Naive thymus-derived CD8-positive, alpha-beta T cell (primary cell): ENCODE data around the gene ACTR5. TPM values are rescaled to one million over a fixed set of nuclear protein-coding genes. Genes with fewer than 3 reads are reported as not detected.
"Not testable (repeated sequence)": the region's sequence is repeated elsewhere in the genome, so short reads cannot be mapped to it uniquely, and the experiment has no call there.

Experiments used
- ATAC-seq, 2 donors: fragments of 150-1000 bp; cut with Tn5 transposase in 1 of 2; sonication (Bioruptor Pico), chemical (Tn5 transposase) in 1 of 2; 1 replicate in 1 of 2; 2 replicates in 1 of 2; pipeline ENCODE4 v1.10.0; 2021; ENCODE audit warnings: mild to moderate bottlenecking in 2 of 2, moderate library complexity in 2 of 2
- POLR2A ChIA-PET: fragments of 350-600 bp; sonication (Branson Sonifier 250); formaldehyde crosslinking; loops from one replicate; lab custom pipeline; 2021; ENCODE audit warnings: antibody characterized with exemption; lab: Charles Lee
- DNase-seq, 10 donors: peaks; one replicate each; pipeline versions ENCODE4 v3.0.0 to v3.0.0-alpha.2; 2020 to 2022
- H3K27ac Mint-ChIP-seq, 10 donors: one replicate each; pipeline ENCODE4 v1.8.0; 2020 to 2022; ENCODE audit warnings: mild to moderate bottlenecking in 10 of 10, mixed read lengths in 10 of 10, moderate library complexity in 4 of 10, inconsistent platforms in 1 of 10
- H3K27me3 Mint-ChIP-seq, 5 donors: one replicate each; pipeline ENCODE4 v1.8.0; 2021 to 2022; ENCODE audit warnings: mixed read lengths in 5 of 5
- H3K36me3 Mint-ChIP-seq, 3 donors: one replicate each; pipeline ENCODE4 v1.8.0; 2020 to 2022; ENCODE audit warnings: mixed read lengths in 3 of 3, mild to moderate bottlenecking in 2 of 3, inconsistent platforms in 1 of 3
- H3K4me1 Mint-ChIP-seq, 4 donors: one replicate each; pipeline ENCODE4 v1.8.0; 2021 to 2022; ENCODE audit warnings: mixed read lengths in 4 of 4
- H3K4me3 Mint-ChIP-seq, 10 donors: one replicate each; pipeline ENCODE4 v1.8.0; 2020 to 2022; ENCODE audit warnings: mild to moderate bottlenecking in 10 of 10, mixed read lengths in 10 of 10, moderate library complexity in 6 of 10, inconsistent platforms in 1 of 10
- H3K9me3 Mint-ChIP-seq, 9 donors: one replicate each; pipeline ENCODE4 v1.8.0; 2020 to 2022; ENCODE audit warnings: mixed read lengths in 9 of 9, mild to moderate bottlenecking in 3 of 9, inconsistent platforms in 1 of 9, moderate library complexity in 1 of 9
- polyA plus RNA-seq, 3 donors: library from polyadenylated mRNA; unstranded; fragments of 300-500 nt; fragmentation: Illumina TruSeq; gene quantifications; one replicate each; pipeline ENCODE4 v1.2.3, GENCODE V29; 2021
- total RNA-seq, 8 experiments: library from RNA in 2 of 8; stranded (reverse) in 2 of 8; gene quantifications; one replicate each; pipeline ENCODE4 v1.2.3 and lab custom pipeline; 2021 to 2026

The ACTR5 gene
- total and polyA plus RNA-seq, 5 experiments from 2014 or later = 8.8 to 21.8 (median 10.3) TPM

DNA sequence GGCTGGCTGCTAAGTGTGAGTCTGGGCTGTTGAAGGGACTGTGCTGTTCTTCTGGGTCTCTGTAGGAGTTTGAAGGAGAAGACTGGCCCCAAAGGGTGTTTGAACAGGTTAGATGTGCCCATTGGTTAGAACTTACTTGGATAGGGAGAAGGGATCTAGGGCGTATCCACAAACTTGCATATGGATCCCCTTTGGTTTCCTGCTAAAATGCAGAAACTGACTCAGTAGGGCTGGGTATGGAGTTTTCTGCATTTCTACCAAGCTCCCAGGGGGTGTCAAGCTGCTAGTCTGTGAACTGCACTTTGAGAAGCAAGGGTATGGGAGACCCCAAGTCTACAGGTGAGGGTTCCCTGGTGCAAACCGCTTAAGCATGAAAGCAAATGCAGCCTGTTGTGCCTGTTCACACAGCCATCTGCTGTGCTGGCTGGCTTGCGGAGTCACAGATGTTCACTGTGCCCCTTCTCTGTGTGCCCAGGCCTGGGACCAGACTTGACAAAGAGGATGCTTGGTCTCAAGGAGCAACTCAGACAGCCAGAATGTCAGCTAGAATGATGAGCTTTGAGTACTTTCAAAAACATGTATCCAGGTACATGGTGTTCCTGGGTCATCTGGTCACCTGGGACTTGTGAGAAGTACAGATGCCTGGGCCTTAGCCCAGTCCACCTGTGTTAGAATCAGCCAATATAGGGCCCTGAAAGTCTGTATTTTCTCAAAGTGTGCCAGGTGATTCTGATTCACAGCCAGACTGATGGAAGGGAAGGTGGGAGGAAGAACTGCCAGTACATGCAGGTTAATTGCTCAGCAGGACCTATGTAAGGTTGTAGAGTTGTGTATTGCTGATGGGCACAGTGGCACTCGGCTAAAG, 64.7 kb downstream of the ACTR5 start:
- H3K4me3 Mint-ChIP-seq = no peak overlapping the region

DNA sequence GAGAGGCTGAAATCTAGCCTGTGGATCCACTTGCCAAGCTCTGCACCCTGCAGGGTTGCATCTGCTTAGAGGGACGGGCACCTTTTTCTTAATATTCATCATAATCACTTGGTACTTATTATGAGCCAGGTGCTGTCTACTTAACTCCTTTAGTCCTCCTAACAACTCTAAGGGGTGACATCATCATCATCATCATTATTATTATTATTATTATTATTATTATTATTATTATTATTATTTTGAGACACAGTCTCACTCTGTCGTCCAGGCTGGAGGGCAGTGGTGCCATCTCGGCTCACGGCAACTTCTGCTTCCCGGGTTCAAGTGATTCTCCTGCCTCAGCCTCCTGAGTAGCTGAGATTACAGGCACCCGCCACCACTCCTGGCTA, 65.3 kb downstream of the ACTR5 start:
- Mint-ChIP-seq H3K4me1 (peaks cover 33 to 92% (median 78%) of the 10 kb centered on the region in 4 donors), H3K36me3 (peaks cover 0 to 20% (median 13%) of the 10 kb centered on the region in 3 donors), H3K27ac (peak overlapping the region in 2 of 10 donors; percentile 4 to 53)
- DNase-seq, H3K27me3 Mint-ChIP-seq, H3K4me3 Mint-ChIP-seq, ATAC-seq, H3K9me3 Mint-ChIP-seq, POLR2A ChIA-PET: not testable (repeated sequence)

More for the DNA sequence above, 64.7 kb downstream of the ACTR5 start:
- Mint-ChIP-seq H3K36me3 (peaks cover 0 to 20% (median 13%) of the 10 kb centered on the region in 3 donors), H3K4me1 (peaks cover 31 to 93% (median 78%) of the 10 kb centered on the region in 4 donors), H3K9me3 (no peaks in the 10 kb centered on the region), H3K27ac (peak overlapping the region in 8 of 10 donors; percentile 11 to 86 (median 70)), H3K27me3 (no peaks in the 10 kb centered on the region)
- POLR2A ChIA-PET = no interaction called here
- ATAC-seq (peak in 1 of 2 donors; percentile 17), DNase-seq (no peak)

DNA sequence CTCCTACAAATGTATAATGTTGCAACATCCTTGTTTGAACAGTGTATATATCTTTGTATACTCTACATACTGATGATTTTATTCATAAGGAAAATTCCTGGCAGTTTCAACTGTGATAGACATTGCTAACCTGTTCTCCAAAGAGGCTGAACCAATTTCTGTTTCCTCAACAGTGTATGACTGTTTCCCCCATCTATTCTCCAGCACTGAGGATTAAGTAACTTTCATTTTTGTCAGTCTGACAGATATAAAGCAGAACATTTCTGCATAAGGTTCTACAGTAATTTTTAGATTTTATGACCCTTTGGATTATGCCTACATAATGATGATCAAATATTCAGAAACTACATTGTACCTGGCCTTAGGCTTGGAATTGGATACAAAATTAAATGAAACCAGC, 67.2 kb downstream of the ACTR5 start:
- H3K4me1 Mint-ChIP-seq = peaks cover 23 to 76% (median 72%) of the 10 kb centered on the region in 4 donors
- POLR2A ChIA-PET = interaction anchor here (0.7 to 1.4 kb wide), 4 partner anchors 9 to 69 kb away, joined by 3 read pairs; partner anchors contain the start of gene PPP1R16B
- DNase-seq = no peak
- H3K27me3 Mint-ChIP-seq = no peaks in the 10 kb centered on the region
- no peak overlapping the region for H3K4me3 Mint-ChIP-seq
- peaks cover 4 to 25% (median 16%) of the 10 kb centered on the region in 3 donors for H3K36me3 Mint-ChIP-seq
- peaks cover 0 to 2% (median 0%) of the 10 kb centered on the region in 9 donors for H3K9me3 Mint-ChIP-seq
- no peak for ATAC-seq
- peak overlapping the region in 3 of 10 donors; percentile 49 to 68 (median 57) for H3K27ac Mint-ChIP-seq

DNA sequence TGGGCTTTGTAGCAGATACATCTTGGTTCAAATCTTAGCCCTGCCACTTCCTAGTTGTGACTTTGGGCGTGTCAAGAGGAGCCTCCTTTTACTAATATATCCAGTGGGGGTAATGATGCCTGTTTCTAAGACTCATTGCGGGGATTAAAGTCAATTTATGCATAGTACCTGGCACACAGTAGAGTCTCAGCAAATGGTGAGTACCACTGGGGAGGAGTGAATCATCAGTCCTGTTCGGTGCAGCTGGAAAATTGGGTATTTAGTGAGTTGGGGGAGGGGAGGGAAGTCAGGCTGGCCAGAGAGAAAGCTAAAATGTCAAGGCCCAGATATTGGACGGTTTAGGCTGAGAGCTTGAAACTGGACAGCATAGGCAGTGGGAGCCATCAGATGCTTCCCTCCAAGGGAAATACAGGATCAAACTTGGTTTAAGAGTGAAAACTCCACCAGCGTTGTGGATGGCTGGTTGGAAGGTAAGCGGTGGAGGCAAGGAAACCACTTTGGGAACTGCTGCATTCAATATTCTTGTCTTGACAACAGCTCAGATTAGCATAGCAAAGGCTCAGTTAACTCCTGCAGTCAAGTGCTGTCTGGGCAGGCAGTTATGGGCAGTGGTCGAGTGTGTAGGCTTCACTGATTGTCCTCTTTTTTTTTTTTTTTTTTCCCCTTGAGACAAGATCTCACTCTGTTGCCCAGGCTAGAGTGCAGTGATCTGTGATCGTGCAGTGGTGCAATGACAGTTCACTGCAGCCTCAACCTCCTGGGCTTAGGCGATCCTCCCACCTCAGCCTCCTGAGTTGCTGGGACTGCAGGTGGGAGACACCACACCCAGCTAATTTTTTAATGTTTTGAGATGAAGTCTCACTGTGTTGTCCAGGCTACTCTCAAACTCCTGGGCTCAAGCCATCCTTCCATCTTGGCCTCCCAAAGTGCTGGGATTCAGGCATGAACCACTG, 70.1 kb downstream of the ACTR5 start:
- H3K27ac Mint-ChIP-seq = peak overlapping the region in 8 of 10 donors; percentile 12 to 83 (median 53)

More for the DNA sequence above, 70.1 kb downstream of the ACTR5 start:
- POLR2A ChIA-PET = interaction anchor here (0.7 kb wide), 3 partner anchors 14 to 181 kb away, joined by 3 to 4 read pairs (median 3); no protein-coding TSS in a partner anchor
- peaks cover 16 to 67% (median 58%) of the 10 kb centered on the region in 4 donors for H3K4me1 Mint-ChIP-seq
- DNase-seq (no peak), ATAC-seq (no peak)
- H3K36me3 Mint-ChIP-seq = peaks cover 12 to 30% (median 29%) of the 10 kb centered on the region in 3 donors
- peaks cover 0 to 11% (median 8%) of the 10 kb centered on the region in 9 donors for H3K9me3 Mint-ChIP-seq
- H3K27me3 Mint-ChIP-seq = no peaks in the 10 kb centered on the region
- H3K4me3 Mint-ChIP-seq = no peak overlapping the region

Other genes starting within 250 kb of the ACTR5 start
- gene ADIG, start 167.3 kb upstream of the ACTR5 start, total RNA-seq = not detected
- not detected for gene ADIG, start 167.3 kb upstream of the ACTR5 start, polyA plus RNA-seq
- gene ARHGAP40, start 146.7 kb upstream of the ACTR5 start, total RNA-seq = not detected
- not detected for gene ARHGAP40, start 146.7 kb upstream of the ACTR5 start, polyA plus RNA-seq
- gene SLC32A1, start 24.0 kb upstream of the ACTR5 start, total RNA-seq = not detected
- gene SLC32A1, start 24.0 kb upstream of the ACTR5 start, polyA plus RNA-seq = not detected
- gene PPP1R16B, start 57.2 kb downstream of the ACTR5 start, total RNA-seq = 10 to 100 TPM; 31.4 to 33.6 TPM
- gene PPP1R16B, start 57.2 kb downstream of the ACTR5 start, polyA plus RNA-seq = 10 to 100 TPM in 2 of 3 donors, 1 to 10 TPM in 1; 9.7 to 15.6 (median 13.4) TPM
- gene FAM83D, start 178.0 kb downstream of the ACTR5 start, total RNA-seq = 1 to 10 TPM; 1.0 to 1.1 TPM
- under 1 TPM; 0.46 to 0.56 (median 0.49) TPM for gene FAM83D, start 178.0 kb downstream of the ACTR5 start, polyA plus RNA-seq
- gene DHX35, start 213.9 kb downstream of the ACTR5 start, total RNA-seq = 10 to 100 TPM; 12.1 to 12.5 TPM
- 1 to 10 TPM; 5.4 to 7.5 (median 5.6) TPM for gene DHX35, start 213.9 kb downstream of the ACTR5 start, polyA plus RNA-seq